ENCODE measurements around the gene SDK1.

SDK1 gene

DNA sequence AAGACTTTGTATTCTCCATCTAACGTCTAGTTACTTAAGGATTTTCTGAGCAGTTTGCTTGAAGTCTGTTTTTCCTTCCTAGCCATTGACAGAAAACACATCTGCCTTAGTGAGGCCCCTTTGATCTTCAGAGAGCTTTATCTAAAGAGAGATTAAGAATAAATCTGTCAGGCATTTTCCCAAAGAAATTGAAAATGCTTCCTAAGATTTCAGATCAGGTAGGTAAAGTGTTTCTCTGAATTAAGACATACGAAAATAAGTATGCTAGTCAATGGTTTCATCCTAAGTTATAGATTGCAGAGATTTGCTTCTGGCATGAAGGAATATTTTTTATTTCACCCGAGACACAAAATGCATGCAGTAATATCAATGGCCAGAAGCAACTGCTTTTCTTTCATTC is 168.6 kb downstream of the SDK1 start:
- DNase-seq = no peak

GRCh38 chr7:3480197-3480596 is 179.1 kb downstream of the SDK1 start:
- DNase-seq = no peak

- DNase-seq = no peak
Observed at GRCh38 chr7:3481435-3481834, 180.4 kb downstream of the SDK1 start.

- DNase-seq = peak; percentile 38
Observed at GRCh38 chr7:3482147-3482921, 181.3 kb downstream of the SDK1 start.

DNA sequence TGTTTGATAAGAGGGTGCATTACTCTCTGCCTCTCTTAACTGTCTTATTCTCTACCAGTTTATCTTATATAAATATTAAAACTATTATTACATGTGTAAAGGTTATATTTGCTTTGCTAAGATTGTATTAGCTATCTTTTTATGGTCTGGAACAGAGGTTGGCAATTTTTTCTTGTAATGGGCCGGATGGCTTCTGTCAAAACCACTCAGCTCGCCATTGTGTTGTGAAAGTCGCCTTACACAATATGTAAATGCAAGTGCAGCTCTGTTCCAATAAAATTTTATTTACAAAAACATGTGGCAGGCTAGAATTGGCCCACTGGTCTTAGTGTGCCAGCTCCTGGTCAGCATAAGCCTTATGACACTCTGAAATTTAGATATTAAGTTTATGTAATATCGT is 185.8 kb downstream of the SDK1 start:
- DNase-seq = no peak

GRCh38 chr7:3488829-3489228 is 187.8 kb downstream of the SDK1 start:
- DNase-seq = no peak

- peak; percentile 55 for DNase-seq
Observed at GRCh38 chr7:3493499-3493898, 192.4 kb downstream of the SDK1 start.

GRCh38 chr7:3494947-3495346 is 193.9 kb downstream of the SDK1 start:
- no peak for DNase-seq

DNA sequence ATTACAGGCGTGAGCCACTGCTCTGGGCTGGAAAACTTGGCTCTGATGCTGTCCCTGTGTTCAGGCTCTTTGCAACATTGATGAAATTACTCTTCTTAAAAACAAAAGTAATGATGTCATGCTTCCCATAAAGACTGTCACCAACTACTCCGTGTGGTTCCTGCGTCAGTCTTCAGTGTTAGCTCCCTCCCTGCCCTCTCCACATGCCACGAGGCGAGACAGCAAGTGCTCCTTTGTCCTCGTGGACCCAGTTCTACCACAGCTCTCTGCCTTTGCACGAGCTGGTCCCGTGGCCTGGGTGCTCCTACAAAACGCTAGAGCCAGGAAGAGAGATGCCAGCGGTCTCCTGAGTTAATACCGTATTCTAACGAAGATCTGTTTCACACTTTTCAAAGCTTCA is 194.5 kb downstream of the SDK1 start:
- DNase-seq = no peak

DNA sequence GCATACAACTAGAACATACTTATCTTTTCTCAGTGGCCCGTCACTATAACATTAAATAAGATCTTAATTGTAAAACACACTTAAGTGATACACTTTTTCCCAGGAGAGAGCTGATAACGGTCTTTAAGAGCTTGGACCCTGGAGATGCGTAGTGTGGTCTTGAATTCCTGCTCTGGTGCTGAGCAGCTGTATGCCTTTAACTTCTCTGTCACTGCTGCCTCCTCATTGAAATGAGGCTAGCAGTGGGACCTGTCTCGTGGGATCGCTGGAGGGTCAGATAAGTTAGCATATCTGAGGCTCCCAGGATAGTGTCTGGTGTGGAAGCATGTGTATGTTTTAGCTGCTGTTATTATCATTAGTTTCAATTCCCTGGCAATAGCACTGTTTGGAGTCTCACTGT is 194.9 kb downstream of the SDK1 start:
- no peak for DNase-seq

GRCh38 chr7:3497796-3498195 is 196.7 kb downstream of the SDK1 start:
- DNase-seq = no peak

- DNase-seq = no peak
Observed at GRCh38 chr7:3501671-3502070, 200.6 kb downstream of the SDK1 start.

DNA sequence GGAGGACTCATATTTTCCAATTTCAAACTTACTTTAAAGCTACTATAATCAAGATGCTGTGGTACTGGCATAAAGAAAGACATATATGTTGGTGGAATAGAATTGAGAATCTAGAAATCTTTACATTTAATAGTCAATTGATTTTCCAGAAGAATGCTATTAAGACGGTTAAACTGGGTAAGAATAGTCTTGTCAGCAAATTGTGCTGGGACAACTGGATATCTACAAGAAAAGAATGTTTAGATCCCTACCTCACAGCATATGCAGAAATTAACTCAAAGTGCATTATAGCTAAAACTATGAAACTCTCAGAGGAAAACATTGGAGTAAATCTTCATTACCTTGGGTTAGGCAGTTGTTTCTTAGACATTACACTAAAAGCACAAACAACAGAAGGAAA is 203.3 kb downstream of the SDK1 start:
- no peak for DNase-seq

- peak; percentile 18 for DNase-seq
Observed at GRCh38 chr7:3510101-3511020, 209.3 kb downstream of the SDK1 start.

DNA sequence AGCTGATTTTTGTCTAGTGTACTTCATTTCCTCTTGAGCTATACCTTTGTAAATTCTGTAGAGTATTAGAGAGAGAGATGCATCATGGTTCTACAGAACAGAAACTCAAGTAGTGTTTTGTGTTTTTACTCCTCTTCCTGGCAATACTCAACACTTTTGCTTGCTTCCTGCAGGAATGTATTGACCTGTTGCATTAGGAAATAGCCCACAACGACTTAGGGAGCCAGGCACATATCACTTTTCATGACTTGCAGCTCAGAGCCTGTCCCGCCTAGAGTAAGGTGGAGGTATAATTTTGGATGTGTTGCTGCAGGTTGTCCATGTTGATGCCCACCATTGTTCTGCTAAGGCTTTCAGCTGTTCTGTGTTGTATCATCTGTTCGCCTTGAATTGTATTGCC is 216.3 kb downstream of the SDK1 start:
- no peak for DNase-seq

DNA sequence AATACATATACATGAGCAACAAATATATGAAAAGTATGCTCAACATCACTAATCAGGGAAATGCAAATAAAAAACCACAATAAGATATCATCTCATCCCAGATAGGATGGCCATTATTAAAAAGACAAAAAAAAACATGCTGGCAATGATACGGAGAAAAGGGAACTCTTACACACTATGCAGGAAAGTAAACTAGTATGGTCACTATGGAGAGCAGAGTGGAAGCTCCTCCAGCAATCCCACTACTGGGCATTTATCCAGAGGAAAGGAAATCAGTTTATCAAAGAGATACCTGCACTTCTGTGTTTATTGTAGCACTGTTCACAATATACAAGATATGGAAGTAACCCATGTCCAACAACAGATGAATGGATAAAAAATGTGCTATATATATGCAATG is 217.5 kb downstream of the SDK1 start:
- peak; percentile 51 for DNase-seq

- DNase-seq = no peak
Observed at GRCh38 chr7:3520206-3520605, 219.2 kb downstream of the SDK1 start.

- no peak for DNase-seq
Observed at GRCh38 chr7:3527496-3528124, 226.6 kb downstream of the SDK1 start.

- DNase-seq = no peak
Observed at GRCh38 chr7:3533040-3533439, 232.0 kb downstream of the SDK1 start.

- peak; percentile 18 for DNase-seq
Observed at GRCh38 chr7:3537210-3537875, 236.3 kb downstream of the SDK1 start.

DNA sequence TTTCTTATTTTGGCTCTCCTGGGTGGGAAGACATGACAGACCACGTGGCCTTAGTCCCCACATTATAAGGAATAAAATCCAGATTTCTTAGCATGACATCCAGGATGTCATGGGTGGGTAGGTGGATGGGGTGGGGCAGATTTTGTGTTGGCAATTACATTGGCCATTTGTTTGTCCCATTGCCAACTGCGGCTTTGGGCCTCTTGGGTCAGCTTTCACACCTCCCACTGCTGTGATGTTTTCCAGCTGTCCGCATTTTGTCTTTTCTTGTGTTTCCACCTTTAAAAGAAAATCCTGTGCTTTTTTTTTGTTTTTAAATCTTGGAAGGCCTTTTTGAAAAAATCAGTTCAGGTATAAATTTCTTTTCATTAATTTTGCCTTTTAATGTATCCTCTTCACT is 237.0 kb downstream of the SDK1 start:
- no peak for DNase-seq

DNA sequence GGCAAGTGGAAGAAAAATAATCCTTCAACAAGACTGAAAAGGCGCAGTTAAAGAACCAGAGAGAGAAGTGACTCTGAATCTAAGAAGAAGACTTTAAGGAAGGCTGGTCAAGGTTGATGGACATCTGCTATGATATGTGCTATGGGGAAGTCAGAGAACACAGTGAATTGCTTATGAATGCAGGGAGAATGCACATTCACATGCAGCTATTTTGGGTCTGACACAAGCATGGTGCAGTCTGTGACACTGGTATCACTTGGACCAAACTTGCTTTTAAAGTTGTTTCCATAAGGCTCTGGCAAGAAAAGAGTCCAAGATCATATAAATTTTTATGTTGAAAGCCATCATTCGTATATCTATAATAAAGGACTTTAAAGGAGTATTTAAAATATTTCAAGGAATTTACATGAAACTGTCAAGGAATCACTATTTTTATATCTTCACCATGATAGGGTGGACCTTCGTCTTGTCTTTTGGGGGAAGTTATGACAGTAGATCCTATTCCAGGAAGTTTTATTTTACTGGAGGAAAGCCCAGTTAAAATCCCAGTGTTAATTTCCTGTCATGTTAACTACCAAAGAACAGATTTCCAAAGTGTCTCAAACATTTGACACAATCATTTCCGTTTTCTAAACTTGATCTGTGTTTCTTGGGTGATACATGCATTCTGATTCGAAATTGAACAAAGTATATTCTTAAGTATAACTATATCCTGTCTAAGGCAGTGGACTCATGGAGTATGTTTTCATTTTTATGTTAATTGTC is 239.6 kb downstream of the SDK1 start:
- no peak for DNase-seq
